CD4-positive, alpha-beta T cell treated with Interleukin-4 for 4 hours (primary cell): ENCODE data around the gene FAM89B.

Experiments used
- DNase-seq: peaks from one replicate; pipeline ENCODE4 v3.0.0-alpha.2; 2020

FAM89B gene

DNA sequence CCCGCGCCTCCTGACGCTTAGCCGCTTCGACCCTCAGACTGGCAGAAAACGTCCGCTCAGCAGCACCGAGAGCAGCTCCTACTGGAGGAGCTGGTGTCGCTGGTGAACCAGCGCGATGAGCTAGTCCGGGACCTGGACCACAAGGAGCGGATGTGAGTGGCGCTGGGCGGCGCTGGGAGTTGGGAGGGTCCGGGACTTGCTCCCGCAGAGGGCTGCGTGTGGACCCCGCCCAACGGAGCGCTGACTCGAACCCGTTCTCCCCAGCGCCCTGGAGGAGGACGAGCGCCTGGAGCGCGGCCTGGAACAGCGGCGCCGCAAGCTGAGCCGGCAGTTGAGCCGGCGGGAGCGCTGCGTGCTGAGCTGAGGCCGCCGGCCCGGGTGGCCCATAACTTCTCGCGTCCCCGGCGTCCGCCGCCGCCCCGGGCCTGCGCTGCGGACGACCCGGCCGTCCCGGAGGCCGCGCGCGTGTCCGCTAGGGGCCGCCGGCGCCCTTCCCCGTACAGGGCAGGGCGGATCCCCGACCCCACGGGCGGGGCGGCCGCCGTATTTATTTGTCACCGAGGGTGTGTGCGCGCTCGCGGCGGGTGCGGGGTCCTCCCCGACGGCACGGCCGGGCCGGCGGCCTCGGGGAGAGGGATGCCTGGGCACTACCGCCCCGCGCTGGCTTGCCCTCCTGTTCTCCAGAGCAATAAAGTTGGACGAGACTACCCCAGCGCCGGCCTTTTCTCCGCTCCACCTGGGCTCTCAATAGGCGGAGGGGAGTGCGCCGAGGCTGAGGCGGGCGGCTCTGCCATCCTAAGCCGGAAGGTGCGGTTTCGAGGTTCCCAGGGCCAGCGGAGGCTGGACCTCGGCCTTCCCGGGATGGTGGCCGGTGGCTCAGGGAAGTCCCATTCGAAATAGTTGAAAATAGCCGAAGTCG lies 19.9 kb downstream of the FAM89B start:
- no peak for DNase-seq

DNA sequence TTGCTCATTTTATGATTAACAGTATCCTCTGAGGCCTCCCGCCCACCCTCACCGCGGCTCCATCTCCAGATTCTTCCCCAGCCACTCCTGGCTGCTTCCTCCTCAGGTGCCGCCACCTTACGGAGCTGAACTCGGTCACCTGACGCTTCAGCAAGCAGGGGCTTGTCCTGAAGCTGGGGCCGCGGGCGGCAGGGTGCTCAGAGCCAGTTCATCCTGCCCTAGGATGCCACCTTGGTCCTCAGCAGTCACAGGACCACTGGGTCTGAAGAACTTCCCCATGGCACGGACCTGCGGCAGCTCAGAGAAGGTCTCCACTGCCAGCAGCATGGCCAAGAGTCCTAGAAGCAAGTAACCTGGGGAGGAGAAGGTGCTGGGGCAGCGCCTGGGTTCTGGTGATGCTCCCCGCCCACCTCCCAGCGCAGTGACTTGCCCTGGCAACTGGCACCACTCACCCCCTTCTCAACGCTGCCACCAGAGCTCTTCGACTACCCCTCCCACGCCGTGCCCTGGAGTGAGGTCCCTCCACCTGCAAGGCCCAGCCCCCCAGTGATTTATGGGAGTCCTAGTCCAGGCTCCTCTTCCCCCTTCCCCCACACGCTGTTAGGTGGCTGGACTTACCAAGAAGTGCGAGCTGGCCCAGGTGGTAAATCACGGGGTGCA lies 20.6 kb downstream of the FAM89B start:
- DNase-seq, result no peak

DNA sequence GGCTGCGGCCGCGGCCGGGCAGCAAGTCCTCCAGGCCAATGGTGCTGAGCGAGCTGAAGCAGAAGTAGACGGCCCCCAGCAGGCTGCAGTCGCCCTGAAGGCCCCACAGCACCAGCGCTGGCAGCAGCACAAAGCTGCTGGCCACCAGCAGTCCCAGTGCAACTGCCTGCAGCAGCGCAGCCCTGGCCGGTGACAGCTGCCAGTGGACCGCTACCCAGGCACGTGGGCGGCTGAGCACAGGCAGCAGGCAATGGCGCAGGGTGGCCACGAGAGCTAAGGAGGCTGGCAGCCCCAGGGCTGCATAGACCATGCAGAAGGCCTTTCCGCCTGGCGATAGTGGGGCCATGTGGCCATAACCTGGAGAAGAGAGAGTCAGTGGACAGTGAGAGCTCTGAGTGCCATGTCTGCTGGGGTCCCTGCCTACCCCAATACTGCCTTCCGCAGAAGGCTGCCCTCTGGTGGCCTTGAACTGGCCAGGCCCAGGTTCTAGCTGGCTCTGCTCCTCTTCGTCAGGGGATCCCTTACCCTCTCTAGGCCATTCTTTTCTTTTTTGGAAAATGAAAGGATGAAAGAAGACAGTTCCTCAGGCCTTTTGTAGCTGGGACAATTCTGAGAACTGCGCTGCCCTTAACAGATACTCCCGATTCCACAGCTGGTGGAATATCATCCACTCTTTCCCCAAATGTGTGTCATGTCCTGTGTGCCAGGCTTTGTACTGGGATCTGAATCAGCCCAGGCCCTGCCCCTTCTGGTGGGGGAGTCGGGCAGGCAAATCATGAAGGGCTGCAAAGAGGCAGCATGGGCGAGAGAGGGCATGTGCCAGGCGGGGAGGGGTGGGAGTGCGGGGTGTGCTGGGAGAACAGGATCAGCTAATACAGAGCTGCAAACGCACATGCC lies 21.4 kb downstream of the FAM89B start:
- peak; percentile 47 for DNase-seq

DNA sequence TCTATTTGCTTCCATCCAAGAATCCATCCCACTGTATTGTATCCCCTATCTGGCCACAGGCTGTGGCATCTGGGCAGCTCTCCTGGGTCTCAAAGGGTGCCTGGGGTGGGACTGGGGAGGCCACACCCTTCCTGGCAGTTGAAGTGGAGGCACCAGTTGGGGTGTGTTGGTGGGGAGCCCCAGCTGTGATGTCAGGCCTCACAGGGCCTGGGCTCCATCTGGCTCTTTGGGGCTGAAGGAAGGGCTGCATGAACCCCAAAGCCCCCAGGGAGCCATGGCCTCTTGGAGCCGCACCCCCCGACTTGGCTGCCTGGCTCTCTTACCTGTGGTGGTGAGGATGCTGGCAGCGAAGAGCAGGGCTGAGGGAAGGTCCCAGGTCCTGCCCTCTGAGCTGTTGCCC lies 22.8 kb downstream of the FAM89B start:
- no peak for DNase-seq

DNA sequence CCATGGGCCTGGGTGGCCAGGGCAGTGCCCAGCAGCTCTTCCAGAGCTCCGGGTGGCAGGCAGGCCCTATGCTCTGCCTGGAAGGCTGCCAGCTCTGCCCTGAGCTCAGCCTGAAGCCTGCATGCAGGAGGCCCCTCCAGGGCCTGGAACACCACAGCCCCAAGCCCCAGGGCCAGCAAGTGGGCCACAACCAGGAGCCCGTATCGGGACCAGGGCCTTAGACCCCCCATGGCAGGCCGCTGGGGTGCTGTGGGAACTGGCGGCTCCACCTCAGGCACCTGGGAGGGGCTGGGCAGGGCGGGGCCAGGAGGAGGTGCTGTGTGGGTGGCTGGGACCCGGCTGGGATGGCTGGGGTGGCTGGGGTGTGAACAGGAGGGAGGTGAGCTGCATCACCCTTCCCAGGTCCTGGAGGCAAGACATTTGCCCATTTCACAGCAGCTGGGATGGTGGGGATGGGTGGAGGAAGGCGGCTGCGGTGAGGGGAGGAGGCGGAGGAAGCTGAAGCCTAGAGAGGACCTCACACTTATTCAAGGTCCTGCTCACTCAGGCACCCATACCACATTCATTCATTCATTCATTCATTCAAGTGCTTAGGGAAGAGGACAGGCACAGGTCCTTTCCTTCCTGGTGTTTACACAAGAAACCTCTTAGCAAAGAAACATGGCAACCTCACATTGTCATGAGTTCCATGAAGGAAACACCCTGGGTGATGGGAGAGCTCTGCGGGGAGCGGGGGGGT lies 23.4 kb downstream of the FAM89B start, which contains the start of gene KCNK7:
KCNK7 (minus strand) TSS at position 258 of the 739 bp plus-strand sequence; CDS start at position 230, 28 bp downstream.
- no peak for DNase-seq

DNA sequence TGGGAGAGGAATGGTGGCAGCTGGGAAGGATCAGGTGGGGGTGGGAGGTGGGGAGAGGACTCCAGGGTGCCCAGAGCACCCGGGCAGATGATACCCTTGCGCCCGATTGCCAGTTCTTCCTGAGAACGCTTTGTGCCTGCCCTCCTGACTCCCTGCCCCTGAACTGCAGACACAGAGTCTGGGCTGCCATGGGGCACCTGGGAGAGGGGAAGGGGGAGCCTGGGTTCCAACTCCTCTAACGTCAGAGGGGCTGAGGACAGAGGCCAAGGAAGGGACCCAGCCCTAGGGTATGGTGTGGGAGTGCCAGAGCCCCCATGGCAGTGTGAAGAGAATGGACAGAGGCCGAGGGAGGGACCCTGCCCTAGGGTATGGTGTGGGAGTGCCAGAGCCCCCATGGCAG lies 24.2 kb downstream of the FAM89B start:
- DNase-seq, result no peak

DNA sequence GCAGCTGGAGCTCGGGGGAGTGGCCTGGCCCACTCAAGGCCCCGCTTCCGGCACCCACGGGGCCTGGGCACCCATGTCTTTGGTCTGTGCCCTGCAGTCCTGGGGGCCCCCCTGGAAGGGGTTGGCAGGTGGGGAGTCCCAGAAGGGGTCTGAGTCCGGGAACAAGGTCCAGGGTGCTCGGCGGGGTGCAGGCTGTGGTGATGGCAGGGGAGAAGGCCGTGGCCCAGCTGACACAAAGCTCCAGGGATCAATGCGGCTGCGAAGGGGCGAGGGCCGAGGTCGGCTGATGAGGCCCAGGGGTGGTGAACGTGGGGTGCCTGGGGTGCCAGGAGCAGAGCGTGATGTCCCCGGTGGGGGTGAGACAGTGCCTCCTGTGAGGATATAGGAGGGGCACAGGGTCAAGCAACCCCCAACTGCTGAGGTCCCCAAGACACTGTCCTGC lies 25.9 kb downstream of the FAM89B start:
- DNase-seq, result no peak

DNA sequence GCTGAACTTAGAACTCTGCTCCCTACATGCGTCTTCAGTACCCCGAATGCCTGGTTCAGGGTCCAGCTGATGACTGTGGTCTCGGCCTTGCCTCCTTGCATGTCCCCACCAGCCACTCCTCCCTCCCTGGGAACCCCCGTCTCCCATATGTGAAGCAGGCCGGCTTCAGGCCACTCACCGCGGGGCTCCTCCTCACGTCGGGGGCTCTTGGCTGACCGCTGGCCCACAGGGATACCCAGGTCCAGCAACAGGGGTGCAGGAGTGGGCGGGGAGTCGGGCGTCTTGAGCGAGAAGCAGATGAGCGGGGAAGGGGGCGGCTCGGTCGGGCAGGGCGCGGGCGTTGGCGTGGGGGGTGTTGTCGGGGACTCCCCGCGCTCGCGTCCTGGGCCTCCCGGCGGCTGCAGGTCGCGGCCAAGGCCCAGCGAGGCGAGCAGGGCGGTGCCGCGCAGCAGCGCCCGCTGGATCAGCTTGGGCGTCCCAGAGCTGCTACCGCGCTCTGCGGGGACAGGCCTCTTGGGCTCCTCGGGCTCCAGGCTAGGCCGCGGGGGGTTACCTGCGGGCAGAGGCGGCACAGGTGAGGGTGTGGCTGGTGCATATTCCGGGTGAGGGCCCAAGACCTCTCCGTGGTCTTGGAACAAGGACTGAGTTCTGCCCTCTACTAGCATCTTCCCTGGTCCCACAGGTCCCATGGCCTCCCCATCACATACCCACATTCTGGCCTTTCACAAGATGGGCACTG lies 27.0 kb downstream of the FAM89B start:
- no peak for DNase-seq

DNA sequence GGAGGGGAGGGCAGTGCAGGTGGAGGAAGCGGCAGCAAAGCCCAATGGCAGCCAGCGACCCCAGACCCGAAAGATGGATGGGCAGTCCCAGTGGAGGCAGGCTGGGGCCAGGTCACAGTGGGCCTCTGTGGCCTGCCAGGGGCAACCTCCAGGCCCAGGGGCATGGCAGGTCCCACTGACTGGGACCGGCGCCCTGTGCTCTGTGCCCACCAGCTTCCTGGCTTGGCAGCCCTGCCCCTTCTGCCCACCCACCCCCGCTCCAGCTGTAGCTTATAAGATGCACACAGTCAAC lies 27.6 kb downstream of the FAM89B start:
- DNase-seq, result no peak

DNA sequence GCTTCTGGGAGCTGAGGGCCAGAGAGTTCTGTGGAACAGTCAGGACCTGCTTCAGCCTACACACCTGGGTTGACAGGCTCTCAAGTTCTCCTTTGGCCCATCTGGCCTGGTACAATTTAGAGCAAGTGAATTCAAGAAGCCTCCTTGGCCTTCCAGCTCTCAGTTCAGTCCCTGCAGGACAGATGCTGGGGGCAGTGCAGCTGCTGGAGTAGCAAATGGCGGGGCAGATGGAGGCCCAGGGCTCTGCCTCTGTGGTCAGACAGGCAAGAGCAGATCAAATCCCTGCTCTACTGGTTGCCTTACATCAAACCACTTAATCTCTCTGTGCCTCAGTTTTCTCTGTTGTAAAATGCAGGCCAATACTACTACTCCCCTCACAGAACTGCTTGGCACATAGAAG lies 31.9 kb downstream of the FAM89B start:
- no peak for DNase-seq

DNA sequence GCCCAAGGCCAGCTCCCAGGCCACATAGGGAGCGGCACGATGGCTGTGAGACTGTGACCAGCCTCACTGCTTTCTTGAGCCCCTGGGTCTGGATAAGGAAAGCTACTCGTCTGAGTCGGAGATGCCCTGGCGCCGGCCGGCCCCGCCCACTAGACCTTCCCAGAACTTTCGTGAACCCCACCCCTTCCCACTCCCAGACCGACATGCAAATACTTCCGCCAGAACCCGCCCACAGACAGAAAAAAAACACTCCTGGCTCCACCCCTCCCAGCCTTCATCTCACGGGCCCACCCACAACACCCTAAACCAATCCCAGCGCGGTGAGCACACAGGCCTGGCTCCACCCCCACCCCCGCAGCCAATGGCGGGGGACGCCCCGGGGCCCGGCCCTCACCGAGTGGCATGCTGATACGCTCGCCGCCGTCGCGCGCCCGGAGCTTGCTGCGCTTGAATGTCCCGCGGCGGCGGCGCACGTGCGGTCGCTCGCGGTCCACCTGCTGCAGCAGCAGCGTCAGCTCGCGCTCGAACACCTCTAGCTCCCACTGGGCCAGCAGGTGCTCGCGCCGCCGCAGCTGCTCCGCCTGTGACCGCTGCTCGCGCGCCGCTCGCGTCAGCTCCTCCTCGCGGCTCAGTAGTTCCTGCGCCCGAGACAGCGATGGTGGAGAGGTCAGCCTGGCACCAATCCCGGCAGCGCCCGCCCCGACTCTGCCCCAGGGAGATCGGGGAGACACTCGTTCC lies 34.7 kb downstream of the FAM89B start:
- DNase-seq, result no peak

DNA sequence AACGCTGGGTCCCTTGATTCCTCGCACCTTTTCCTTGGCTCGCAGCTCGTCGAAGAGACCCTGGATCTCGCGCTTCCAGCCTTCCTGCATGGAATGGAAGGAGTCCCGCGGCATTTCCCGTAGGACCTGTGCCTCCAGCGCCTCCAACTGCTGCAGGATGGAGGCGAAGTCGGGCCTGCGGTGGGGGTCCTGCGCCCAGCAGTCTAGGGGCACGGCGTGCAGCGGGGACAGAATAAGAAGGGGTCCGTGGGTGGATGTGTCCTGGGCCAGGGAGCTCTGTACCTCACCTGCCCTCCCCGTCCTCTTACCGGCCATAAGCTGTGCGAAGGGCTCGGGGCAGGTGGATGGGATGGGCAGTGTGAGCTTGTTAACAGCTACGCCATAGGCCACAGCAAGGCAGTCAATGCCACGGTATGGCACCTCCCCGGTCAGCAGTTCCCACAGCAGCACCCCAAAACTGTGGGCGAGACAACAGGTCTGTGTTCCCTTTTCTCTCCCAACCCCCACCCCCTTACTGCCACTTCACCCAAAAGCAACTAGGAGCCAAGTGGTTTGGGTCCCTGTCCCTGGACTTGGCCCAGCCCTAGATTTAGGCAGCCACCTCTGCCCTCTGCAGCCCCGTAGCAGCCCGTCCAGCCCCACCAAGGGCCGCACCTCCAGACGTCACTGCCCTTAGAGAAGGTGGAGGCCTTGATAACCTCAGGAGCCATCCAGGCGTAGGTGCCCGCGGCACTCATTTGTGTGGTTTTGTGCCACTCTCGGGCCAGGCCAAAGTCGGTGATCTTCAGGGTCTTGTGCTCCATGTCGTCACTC lies 35.5 kb downstream of the FAM89B start:
- DNase-seq, result no peak

DNA sequence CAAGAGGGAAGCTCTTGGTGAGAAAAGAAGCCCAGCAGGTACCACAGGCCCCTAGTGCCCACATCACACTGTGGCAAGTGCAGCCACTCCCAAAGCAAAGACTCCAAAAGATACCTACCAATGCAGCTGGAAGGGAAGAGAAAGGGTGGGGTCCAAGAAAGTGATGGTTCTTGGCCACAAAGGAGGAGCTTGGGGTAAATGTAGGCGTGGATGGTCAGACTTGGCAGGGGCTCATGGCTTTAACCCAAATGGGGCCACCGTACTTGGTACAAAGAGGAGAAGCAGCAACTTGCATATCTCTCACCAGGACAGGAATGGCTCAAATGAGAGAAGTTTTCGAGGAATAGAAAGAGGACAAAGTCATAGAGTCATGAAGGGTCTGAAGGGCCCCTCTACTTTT lies 36.9 kb downstream of the FAM89B start:
- DNase-seq, result no peak

DNA sequence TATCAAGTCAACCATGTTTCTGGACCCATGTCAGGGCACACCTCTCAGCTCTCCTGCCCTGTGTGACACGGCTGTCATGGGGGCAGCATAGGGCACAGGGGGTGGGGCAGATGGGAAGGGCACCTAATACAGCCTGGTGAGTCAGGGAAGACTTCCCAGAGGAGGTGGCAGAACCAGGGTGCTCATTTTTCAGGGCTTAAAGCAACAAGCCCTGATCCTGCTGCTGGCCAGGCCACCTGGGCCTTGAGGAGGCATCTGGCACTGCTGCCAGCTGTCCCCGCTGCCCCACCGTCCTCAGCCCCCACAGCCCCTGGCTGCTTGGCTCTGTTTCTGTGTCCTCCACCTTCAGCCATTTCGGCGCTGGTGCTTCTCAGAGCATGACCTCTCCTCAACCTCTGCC lies 37.3 kb downstream of the FAM89B start:
- no peak for DNase-seq

DNA sequence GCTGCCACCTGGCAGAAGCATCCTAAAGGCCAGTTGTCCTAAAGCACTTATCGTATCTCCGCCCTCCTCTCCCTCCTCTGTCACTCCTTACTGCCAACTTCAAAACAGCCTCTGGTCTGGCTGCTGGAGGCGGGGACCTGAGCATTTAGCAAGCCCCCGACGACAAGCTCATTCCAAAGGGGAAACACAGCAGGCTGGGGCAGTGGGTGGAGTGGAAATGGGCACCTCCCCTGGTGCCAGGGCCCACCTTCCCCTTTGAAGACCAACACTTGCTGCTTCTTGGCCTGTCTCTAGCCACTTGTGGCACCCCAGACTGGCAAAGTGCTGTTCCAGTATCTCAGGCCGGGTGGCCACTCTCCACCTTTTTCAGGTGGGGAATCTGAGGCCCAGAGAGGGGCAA lies 38.1 kb downstream of the FAM89B start:
- DNase-seq, result no peak

DNA sequence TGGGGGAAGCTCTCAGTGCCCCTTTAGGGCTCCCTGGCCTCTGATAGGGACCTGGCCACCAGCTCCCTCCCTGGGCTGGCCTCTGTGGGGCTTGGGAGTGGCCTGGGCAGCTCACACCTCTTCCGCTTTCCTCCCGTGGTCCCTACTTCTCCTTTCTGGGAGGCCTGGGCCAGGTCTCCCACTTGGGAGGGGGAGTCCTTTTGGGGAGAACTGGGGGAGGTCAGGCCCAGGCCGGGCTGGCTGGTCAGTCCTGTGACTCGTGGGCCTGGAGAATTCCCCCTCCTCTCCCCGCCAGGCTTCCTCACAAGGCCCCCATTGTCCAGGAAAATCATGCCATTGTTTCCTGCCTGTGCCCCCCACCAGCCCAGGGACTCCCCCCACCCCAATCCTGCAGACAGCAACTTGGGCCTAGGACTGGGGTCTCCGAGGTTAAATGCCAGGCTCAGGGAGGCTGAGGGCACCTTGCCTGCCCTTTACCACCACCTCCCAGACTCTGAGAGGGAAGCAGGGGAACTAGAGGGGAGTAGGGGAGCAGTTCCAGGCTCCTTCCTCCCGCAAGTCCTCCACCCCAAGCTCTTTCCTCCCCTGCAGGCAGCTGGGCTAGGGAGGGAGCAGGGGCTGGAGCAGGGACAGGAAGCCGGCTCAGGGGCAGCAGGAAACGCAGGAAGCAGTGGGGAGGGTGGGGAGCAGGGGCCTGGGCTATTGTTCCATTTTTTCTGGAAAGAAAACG lies 38.9 kb downstream of the FAM89B start:
- DNase-seq, result no peak

DNA sequence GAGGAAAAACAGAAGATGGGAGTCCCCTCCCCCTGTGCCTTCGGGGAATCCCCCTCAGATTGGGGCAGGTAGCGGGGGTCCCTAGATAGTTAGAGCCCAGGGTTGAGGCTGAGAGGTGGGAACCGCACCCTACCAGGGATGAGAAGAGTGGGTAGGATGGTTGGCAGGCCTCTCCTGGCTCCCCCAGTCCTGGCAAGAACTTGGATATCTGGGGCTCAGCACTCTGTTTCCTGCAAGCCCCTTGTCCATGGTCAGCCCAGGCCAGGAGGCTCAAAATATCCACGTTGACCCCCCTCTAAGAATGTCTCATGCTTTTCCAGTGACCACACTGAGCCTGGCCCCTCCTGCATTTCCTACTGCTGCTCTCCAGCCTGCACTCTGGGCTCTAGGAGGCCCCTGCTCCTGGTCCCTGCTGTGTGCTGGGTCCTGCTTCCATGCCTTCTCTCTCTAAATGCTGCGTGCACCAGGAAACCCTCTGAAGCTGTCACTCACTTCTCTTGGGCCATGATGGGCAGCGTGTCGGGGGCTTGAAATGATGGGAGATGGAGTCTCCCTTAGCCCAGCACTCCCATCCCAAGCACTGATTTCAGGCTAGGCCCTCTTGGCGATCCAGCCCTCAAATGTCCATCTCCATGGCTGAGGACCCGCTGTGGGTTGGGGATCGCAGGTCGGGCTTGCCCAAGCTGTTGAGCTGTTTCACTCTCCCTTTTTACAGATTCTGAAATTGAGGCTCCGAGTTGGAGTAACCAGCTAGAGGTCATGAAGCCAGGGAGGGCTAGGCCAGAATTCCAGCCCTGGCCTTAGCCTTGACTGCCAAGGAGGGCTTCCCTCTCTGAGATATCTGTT lies 39.6 kb downstream of the FAM89B start:
- no peak for DNase-seq

DNA sequence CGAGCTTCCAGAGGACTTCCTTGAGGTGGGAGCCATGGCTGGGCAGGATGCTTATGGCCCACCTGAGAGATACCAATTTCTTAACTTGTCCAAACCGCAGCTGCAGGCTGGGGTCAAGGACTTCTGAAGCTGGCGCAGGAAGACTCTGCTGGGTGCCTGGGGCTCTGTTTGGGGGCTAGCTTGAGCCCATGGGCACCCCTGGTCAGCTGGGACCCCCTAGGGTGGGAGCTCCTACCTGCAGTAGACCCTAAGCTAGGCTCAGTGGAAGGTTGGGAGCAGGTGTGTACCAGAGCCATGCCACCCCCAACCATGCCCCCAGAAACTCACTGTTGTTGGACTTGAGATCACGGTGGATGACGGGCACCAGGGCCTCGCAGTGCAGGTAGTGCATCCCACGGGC lies 40.4 kb downstream of the FAM89B start:
- DNase-seq, result no peak
